Adrenal gland (tissue), 5 donors: ENCODE data around the gene RERG.

Source experiments
- CTCF ChIP-seq, 6 experiments: fragments of 450-650 bp in 4 of 6; fragments of 200-600 bp in 2 of 6; sonication (generic) in 1 of 6; IDR thresholded peaks; 1 replicate in 5 of 6; 2 replicates in 1 of 6; pipeline versions ENCODE4 v1.5.1 to v1.8.0; 2016 to 2021; ENCODE audit warnings: antibody characterized with exemption in 6 of 6, mild to moderate bottlenecking in 2 of 6, moderate library complexity in 1 of 6
- POLR2A ChIP-seq, 2 donors: fragments of 450-650 bp; IDR thresholded peaks; one replicate each; pipeline ENCODE4 v1.6.1; 2017; ENCODE audit warnings: antibody characterized with exemption in 2 of 2, mild to moderate bottlenecking in 2 of 2, moderate library complexity in 1 of 2
- donor health status: DM: no; HTN: no; CAD: no.

GRCh38 chr12:15208871-15209656, 12.2 kb downstream of the RERG start:
- TF ChIP-seq CTCF (IDR thresholded peaks at IDR 0.05) (no peak), POLR2A (IDR thresholded peaks at IDR 0.05) (peak in 1 of 2 donors; percentile 39)
